IPS DF 4.7 (cell line): Measurements from ENCODE around the gene NXNL1.
A peak's percentile ranks its signal among the peaks of the same experiment; 100 is the strongest.

Experiments
- DNase-seq: peaks from one replicate; pipeline ENCODE4 v3.0.0-alpha.2; 2013; ENCODE audit warnings: low spot score; ENCODE audit errors: extremely low read depth

Gene NXNL1

DNA sequence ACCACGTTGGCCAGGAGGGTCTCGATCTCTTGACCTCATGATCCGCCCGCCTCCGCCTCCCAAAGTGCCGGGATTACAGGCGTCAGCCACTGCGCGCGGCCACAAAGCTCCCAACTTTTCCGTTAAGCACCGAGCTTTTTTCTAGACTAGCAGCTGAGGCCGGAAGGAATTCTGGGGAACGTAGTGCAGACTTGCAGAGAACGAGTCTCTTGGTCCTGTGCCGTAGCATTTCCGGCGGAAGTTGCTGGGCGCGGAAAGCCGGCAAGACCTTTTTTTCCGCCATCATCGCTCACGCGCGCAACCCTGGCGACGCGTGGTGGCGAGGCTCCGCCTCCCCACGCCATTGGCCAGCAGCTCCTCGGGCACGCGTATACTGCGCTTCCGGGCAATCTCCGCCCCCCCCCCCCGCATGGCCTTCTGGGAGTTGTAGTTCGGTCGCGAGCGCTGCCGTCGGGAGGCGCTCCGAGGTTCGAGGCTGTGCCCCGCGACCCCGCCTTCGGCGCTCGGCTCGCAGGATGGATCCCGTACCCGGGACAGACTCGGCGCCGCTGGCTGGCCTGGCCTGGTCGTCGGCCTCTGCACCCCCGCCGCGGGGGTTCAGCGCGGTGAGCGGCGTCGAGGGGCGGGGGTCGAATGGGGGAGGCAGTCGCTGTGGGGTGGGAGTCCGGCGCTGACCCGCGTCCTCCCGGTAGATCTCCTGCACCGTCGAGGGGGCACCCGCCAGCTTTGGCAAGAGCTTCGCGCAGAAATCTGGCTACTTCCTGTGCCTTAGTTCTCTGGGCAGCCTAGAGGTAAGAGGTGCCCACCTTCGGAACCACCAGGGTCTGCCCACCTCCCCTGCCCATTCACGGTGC lies 40.9 kb downstream of the NXNL1 start, which contains the start of gene MVB12A:
MVB12A (plus strand) TSS at position 427 of the 854 bp plus-strand sequence; CDS start at position 516, 89 bp downstream.
- peak; percentile 99 for DNase-seq

DNA sequence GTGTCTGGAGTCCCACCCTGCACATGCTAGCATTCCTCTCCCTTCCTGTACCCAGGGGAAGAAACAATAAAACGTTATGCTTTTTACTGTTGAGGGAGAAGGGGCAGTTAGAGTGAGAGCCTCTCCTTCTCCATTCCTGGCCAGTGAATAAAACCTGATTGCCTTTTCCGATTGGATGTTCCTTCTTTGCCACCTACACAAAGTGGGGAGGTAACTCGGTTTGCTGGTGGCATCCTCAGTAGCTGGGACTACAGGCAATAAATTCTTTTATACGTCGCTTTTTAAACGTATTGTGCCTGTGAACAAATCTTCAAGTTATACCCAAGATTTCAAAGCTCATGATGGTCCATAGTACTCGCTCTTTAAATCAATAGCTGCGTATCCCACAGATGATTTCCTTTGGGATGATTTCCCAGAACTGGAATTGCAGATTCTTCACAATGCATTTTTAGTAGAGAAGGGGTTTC lies 41.5 kb downstream of the NXNL1 start:
- DNase-seq, result no peak

DNA sequence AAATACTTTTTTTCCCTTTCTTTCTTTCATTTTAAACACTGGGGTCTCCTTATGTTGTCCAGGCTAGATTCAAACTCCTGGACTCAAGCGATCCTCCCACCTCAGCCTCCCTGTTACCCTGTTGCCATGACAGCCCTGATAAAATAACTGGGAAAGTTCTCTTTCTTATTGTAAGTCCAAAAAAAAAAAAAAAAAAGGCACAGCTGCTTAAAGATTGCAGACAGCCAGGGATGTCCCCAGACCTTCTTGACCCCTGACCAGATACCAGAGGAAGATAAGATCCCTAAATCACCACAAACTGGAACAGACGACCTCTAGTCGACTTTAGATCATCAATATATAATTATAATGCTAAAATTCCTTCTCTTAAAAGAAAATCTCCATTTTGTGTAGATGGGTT lies 42.0 kb downstream of the NXNL1 start:
- no peak for DNase-seq

DNA sequence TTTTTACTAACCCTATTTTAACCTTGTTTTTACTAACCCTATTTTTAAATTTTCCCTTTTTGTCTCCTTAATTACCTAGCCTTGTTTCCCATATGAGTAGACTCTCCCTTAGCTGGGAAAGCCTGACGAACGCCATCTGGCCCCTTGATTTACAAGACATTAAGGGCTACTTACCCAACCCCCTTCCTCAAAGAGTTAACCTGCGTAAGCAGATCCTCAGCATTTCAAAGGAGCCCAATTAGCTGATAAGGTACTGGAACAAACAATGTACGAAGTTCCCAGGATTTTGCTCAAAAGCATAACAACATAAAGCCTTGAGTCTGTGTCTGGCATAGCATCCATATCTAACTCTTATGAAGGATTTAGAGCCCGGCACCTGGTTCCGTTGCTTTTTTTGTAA lies 45.6 kb downstream of the NXNL1 start:
- no peak for DNase-seq

DNA sequence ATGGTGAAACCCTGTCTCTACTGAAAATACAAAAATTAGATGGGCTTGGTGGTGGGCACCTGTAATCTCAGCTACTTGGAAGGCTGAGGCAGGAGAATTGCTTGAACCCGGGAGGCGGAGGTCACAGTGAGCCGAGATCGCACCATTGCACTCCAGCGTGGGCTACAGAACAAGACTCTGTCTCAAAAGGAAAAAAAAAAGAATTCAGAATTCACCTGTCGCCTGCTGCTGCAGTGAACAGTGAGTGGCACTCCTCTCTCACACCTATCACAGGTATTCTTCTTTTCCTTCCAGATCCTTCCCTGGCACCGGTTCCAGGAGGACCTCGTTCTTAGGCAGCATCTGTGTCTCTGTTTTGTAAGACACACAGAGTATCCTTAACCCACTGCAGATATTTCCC lies 46.6 kb downstream of the NXNL1 start:
- no peak for DNase-seq

DNA sequence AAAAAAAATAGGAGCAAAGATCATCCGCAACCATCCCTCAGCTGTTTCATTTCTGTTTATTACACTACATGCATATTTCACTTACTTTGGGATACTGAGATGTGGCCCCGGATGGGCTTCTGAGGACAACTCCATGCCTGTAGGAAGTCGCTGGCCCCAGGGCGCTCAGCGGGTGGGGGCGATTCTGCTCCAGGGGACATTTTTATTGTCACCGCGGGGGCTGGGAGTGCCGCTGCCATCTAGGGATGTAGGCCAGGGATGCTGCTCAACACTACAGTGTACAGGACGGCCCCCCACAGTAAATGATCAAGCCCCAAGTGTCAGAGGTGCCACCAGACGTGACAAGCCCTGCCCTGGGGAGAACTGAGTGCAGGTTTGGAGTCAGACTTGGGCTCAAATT lies 48.9 kb downstream of the NXNL1 start:
- no peak for DNase-seq

DNA sequence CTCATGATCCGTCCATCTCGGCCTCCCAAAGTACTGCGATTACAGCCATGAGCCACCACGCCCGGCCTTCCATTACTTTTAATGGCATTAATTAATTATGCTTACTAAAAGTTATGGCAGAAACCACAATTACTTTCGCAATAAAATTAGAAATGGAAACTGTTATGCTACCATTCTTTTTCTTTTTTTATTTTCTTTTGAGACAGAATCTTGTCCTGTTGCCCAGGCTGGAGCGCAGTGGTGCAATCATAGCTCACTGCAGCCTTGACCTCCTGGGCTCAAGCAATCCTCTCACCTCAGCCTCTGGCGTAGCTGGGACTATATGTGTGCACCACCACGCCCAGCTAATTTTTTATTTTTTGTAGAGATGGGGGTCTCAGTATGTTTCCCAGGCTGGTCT lies 50.7 kb downstream of the NXNL1 start:
- DNase-seq, result no peak

DNA sequence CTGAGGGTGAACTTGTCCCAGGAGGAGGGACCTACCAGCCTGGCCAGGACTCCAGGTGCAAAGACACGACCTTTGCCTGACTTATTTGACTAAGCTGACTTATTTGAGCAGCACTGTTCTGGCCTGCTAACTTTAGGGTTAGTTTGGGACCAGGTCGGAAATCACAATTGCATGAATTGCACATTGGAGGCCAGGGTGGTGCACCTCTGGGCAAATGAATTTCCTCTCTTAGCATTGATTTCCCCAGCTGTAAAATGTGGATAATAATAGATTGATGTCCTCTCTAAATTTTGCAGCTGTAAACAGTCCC lies 53.9 kb downstream of the NXNL1 start:
- no peak for DNase-seq

DNA sequence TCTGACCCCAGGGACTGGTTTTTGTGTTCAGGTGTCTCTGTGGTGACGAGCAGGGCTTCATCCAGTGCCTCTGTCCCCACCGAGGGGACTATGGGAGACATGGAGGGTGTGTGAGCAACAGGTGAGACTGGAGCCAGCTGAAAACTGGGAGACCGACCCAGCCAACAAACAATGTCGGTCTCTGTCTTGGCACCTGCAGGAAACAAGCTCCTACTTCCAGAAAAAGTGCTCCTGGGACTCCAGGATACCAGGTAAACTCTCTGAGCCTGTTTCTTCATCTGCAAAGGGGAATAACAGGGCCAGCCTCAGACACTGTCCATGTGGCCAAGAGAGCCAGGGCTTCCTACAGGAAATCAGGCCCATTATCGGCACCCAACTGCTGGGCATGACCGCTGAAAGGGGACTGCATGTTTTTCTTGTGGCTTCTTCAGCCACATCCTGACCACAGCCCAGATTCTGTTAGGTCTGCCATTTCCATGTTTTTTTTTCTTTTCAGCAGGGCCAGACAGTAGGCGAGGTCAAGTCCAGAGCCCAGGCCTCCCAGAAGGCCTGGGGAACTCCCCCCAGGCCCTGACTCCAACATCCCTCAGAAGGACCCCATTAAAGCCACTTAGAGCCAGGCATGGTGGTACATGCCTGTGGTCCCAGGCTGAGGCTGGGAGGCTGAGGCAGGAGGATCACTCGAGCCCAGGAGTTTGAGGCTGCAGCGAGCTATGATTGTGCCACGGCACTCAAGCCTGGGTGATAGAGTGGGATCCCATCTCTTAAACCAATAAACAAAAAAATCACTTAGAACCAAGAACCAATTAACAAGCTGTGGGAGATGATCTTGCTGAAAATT lies 54.5 kb downstream of the NXNL1 start:
- DNase-seq, result no peak
